HCT116 (cell line): ENCODE results near the gene RASGEF1B. TPM values are rescaled to one million over a fixed set of nuclear protein-coding genes. Genes with fewer than 3 reads are reported as not detected.

Experiments
- ATAC-seq: fragments of 200-7000 bp; cut with Tn5 transposase; 2 replicates; pipeline ENCODE4 v1.9.1; 2020; ENCODE audit warnings: mild to moderate bottlenecking, moderate library complexity
- BruUV-seq: library from RNA; stranded (reverse); fragments of 400-500 nt; replicated peaks from 2 replicates; lab custom pipeline; 2021; lab: Mats Ljungman, UMichigan
- CTCF ChIA-PET: fragments of 300-600 bp; sonication (Branson Sonifier 250); formaldehyde crosslinking; loops from one replicate; lab custom pipeline; 2021; ENCODE audit warnings: antibody characterized with exemption; lab: Charles Lee
- POLR2A ChIA-PET: fragments of 300-600, 350-600 bp; sonication (Branson Sonifier 250); formaldehyde crosslinking; loops from one replicate; lab custom pipeline; 2021; ENCODE audit warnings: antibody characterized with exemption; lab: Charles Lee
- RAD21 ChIA-PET, 2 experiments: fragments of 300-600 bp; sonication (Branson Sonifier 250); formaldehyde crosslinking; loops; one replicate each; lab custom pipeline; 2023; ENCODE audit warnings: low total read pairs in 2 of 2; ENCODE audit not compliant: uncharacterized antibody in 2 of 2, unreplicated experiment in 2 of 2, low non-redundant PET in 1 of 2; lab: Charles Lee
- DNase-seq: peaks from one replicate; pipeline ENCODE4 v3.0.0-alpha.2; 2010; ENCODE audit warnings: low read depth, low spot score
- H2AFZ ChIP-seq: fragments of 200-600 bp; shearing (Covaris generic), sonication (generic); 2 replicates; pipeline ENCODE4 v1.6.1; 2017; ENCODE audit warnings: low read depth, mixed run types, mixed read lengths, antibody characterized with exemption, low read length; ENCODE audit not compliant: poor library complexity, severe bottlenecking
- H3K27ac ChIP-seq: 2 replicates; pipeline ENCODE4 v1.5.1; 2012; ENCODE audit warnings: low read depth, low read length
- H3K27me3 ChIP-seq: fragments of 200-600 bp; sonication (generic); 2 replicates; pipeline ENCODE4 v1.6.1; 2016; ENCODE audit warnings: mixed run types, low read length, mixed read lengths; ENCODE audit not compliant: insufficient read depth
- H3K36me3 ChIP-seq, 2 experiments: fragments of 200-500 bp in 1 of 2; fragments of 200-600 bp in 1 of 2; sonication (Bioruptor generic) in 1 of 2; sonication (generic) in 1 of 2; 2 replicates each; pipeline versions ENCODE4 v1.5.1 to v1.6.1; 2014 to 2016; ENCODE audit warnings: low read length in 2 of 2, inconsistent platforms in 1 of 2, mixed read lengths in 1 of 2, mixed run types in 1 of 2; ENCODE audit not compliant: insufficient read depth in 2 of 2, control insufficient read depth in 1 of 2
- H3K4me1 ChIP-seq, 2 experiments: fragments of 200-600 bp in 1 of 2; sonication (generic) in 1 of 2; 2 replicates each; pipeline versions ENCODE4 v1.5.1 to v1.6.1; 2012 to 2017; ENCODE audit warnings: low read length in 2 of 2, inconsistent platforms in 1 of 2, mild to moderate bottlenecking in 1 of 2, mixed read lengths in 1 of 2, mixed run types in 1 of 2, moderate library complexity in 1 of 2; ENCODE audit not compliant: insufficient read depth in 2 of 2, control insufficient read depth in 1 of 2
- H3K4me2 ChIP-seq: fragments of 200-600 bp; sonication (generic); 2 replicates; pipeline ENCODE4 v1.6.1; 2017; ENCODE audit warnings: mixed run types, low read length, mixed read lengths
- H3K4me3 ChIP-seq, 2 experiments: fragments of 200-600 bp in 1 of 2; sonication (generic) in 1 of 2; replicated peaks in 1 of 2; 2 replicates each; pipeline ENCODE4 v1.5.1; 2011 to 2016; ENCODE audit warnings: low read length in 2 of 2, control low read depth in 1 of 2, low read depth in 1 of 2, mild to moderate bottlenecking in 1 of 2, mixed read lengths in 1 of 2, mixed run types in 1 of 2
- H3K79me2 ChIP-seq: fragments of 200-600 bp; sonication (generic); 2 replicates; pipeline ENCODE4 v1.6.1; 2017; ENCODE audit warnings: mild to moderate bottlenecking, mixed run types, low read length, moderate library complexity, mixed read lengths; ENCODE audit not compliant: insufficient read depth
- H3K9ac ChIP-seq: fragments of 200-600 bp; sonication (generic); 2 replicates; pipeline ENCODE4 v1.6.1; 2016; ENCODE audit warnings: low read length, mixed read lengths
- H3K9me2 ChIP-seq: fragments of 200-600 bp; sonication (generic), shearing (Covaris generic); 2 replicates; pipeline ENCODE4 v1.6.1; 2017; ENCODE audit warnings: mixed run types, mild to moderate bottlenecking, moderate library complexity; ENCODE audit not compliant: insufficient read depth
- H3K9me3 ChIP-seq, 2 experiments: fragments of 200-500 bp in 1 of 2; fragments of 200-600 bp in 1 of 2; sonication (Bioruptor generic) in 1 of 2; sonication (generic) in 1 of 2; 2 replicates each; pipeline ENCODE4 v1.6.1; 2014 to 2017; ENCODE audit warnings: low read length in 2 of 2, mixed read lengths in 2 of 2, inconsistent platforms in 1 of 2, low read depth in 1 of 2, mild to moderate bottlenecking in 1 of 2, mixed run types in 1 of 2, moderate library complexity in 1 of 2; ENCODE audit not compliant: control insufficient read depth in 1 of 2, insufficient read depth in 1 of 2
- H4K20me1 ChIP-seq: fragments of 200-600 bp; sonication (generic), shearing (Covaris generic); 2 replicates; pipeline ENCODE4 v1.6.1; 2017; ENCODE audit warnings: mixed run types, mild to moderate bottlenecking, moderate library complexity; ENCODE audit not compliant: insufficient read depth
- CBX3 ChIP-seq: IDR thresholded peaks from 2 replicates; pipeline ENCODE4 v1.6.1; 2012; ENCODE audit warnings: low read depth
- CEBPB ChIP-seq: IDR thresholded peaks from 2 replicates; pipeline ENCODE4 v1.6.1; 2012; ENCODE audit warnings: low read depth
- ELF1 ChIP-seq: IDR thresholded peaks from 2 replicates; pipeline ENCODE4 v1.6.1; 2012; ENCODE audit warnings: low read depth, borderline replicate concordance
- EZH2 ChIP-seq: fragments of 200-600 bp; sonication (generic); IDR thresholded peaks from 2 replicates; pipeline ENCODE4 v1.6.1; 2017; ENCODE audit warnings: antibody characterized with exemption, mixed run types
- EZH2phosphoT487 ChIP-seq: fragments of 200-600 bp; IDR thresholded peaks from 2 replicates; pipeline ENCODE4 v1.6.1; 2018; ENCODE audit warnings: antibody characterized with exemption, borderline replicate concordance
- FOSL1 ChIP-seq: IDR thresholded peaks from 2 replicates; pipeline ENCODE4 v1.6.1; 2012; ENCODE audit warnings: low read depth
- JUND ChIP-seq: IDR thresholded peaks from 2 replicates; pipeline ENCODE4 v1.6.1; 2012
- POLR2AphosphoS5 ChIP-seq: IDR thresholded peaks from 2 replicates; pipeline ENCODE4 v1.6.1; 2011; ENCODE audit warnings: mild to moderate bottlenecking, low read depth, low read length, moderate library complexity
- SIN3A ChIP-seq: IDR thresholded peaks from 2 replicates; pipeline ENCODE4 v1.6.1; 2012; ENCODE audit warnings: low read depth
- SRF ChIP-seq: IDR thresholded peaks from 2 replicates; pipeline ENCODE4 v1.6.1; 2012; ENCODE audit warnings: low read depth
- TCF7L2 ChIP-seq: IDR thresholded peaks from 2 replicates; pipeline ENCODE4 v1.7.0; 2011; ENCODE audit warnings: borderline replicate concordance, inconsistent platforms; ENCODE audit not compliant: insufficient read depth, insufficient read length; ENCODE audit errors: extremely low read depth
- ZFX ChIP-seq: fragments of 450-650 bp; IDR thresholded peaks from 2 replicates; pipeline ENCODE4 v1.6.1; 2017
- ZNF274 ChIP-seq: fragments of 200-500 bp; sonication (Bioruptor generic); IDR thresholded peaks from 2 replicates; pipeline ENCODE4 v1.6.1; 2014; ENCODE audit warnings: mild to moderate bottlenecking, low read depth, low read length, inconsistent platforms
- intact Hi-C: fragments of 100-400 bp; cut with micrococcal nuclease; formaldehyde crosslinking; loops from 2 replicates; pipeline ENCODE4 v1.10.0; 2022
- total RNA-seq: library from RNA; stranded (reverse); gene quantifications from one replicate; pipeline ENCODE4 v1.2.1, GENCODE V29; 2021; ENCODE audit not compliant: unreplicated experiment
- TF ChIP-seq, protein P1 (sequence below): IDR thresholded peaks from 2 replicates; pipeline ENCODE4 v1.6.1; 2012
- TF ChIP-seq, protein P2 (sequence below): IDR thresholded peaks from 2 replicates; pipeline ENCODE4 v1.6.1; 2012

The RASGEF1B gene
- total RNA-seq, 1 experiment from 2014 or later = 0.25 TPM

DNA sequence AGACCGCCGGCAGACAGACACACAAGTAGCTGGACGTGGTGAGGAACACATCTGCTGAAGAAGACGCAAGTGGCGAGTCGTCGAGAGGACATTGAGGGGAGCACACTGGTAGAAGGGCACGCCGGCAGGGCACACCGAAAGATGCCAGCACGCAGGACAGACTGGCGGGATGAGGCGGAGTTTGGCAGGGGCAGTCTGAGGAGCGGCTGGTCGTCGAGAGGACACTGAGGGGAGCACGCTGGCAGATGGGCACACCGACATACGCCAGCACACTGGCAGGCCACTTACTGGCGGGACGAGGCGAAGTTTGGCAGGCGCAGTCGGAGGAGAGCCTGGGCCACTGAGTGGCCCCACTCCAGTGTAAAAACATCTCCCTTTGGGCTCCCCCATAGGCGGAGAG is 42.1 kb downstream of the RASGEF1B start:
- H3K9ac ChIP-seq = no peak overlapping the region
- H3K4me2 ChIP-seq = no peak overlapping the region
- CTCF ChIA-PET = no interaction called here
- DNase-seq (no peak), ATAC-seq (no peak)
- POLR2A ChIA-PET = no interaction called here
- no peaks in the 10 kb centered on the region for H3K9me3 ChIP-seq
- H3K4me3 ChIP-seq = no peak overlapping the region
- H3K27ac ChIP-seq = no peak overlapping the region
- peaks cover 3% of the 10 kb centered on the region for H3K27me3 ChIP-seq
- no peaks in the 10 kb centered on the region for H3K4me1 ChIP-seq
- no peaks in the 10 kb centered on the region for H3K79me2 ChIP-seq
- H4K20me1 ChIP-seq = no peaks in the 10 kb centered on the region
- H2AFZ ChIP-seq = no peak overlapping the region
- RAD21 ChIA-PET = no interaction called here
- intact Hi-C loops = no loop called here
- no peaks in the 10 kb centered on the region for H3K9me2 ChIP-seq
- TF ChIP-seq SIN3A (no peak), CEBPB (no peak), ELF1 (no peak), POLR2AphosphoS5 (no peak), ZNF274 (no peak), ZFX (no peak), SRF (no peak), CBX3 (no peak), EZH2 (no peak), TCF7L2 (no peak), FOSL1 (no peak), JUND (no peak), EZH2phosphoT487 (no peak)
- TF ChIP-seq, protein P1, sequence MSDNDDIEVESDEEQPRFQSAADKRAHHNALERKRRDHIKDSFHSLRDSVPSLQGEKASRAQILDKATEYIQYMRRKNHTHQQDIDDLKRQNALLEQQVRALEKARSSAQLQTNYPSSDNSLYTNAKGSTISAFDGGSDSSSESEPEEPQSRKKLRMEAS = no peak
- TF ChIP-seq, protein P2, sequence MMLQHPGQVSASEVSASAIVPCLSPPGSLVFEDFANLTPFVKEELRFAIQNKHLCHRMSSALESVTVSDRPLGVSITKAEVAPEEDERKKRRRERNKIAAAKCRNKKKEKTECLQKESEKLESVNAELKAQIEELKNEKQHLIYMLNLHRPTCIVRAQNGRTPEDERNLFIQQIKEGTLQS = no peak
- H3K36me3 ChIP-seq = no peaks in the 10 kb centered on the region
- no TSS peak for BruUV-seq
